Thyroid gland (tissue), 4 donors: ENCODE data around the gene PRR33. TPM values are rescaled to one million over a fixed set of nuclear protein-coding genes. Genes with fewer than 3 reads are reported as not detected.

Experiments
- DNase-seq, 2 donors: peaks; one replicate each; pipeline ENCODE4 v3.0.0-alpha.2; 2019
- H3K27ac ChIP-seq, 3 donors: fragments of 200-600 bp; sonication (generic); 1 replicate in 2 of 3; 2 replicates in 1 of 3; pipeline ENCODE4 v1.5.1; 2016 to 2019; ENCODE audit warnings: mild to moderate bottlenecking in 1 of 3, moderate library complexity in 1 of 3
- H3K27me3 ChIP-seq: fragments of 200-600 bp; sonication (generic); one replicate; pipeline ENCODE4 v1.5.1; 2019
- H3K36me3 ChIP-seq, 2 donors: fragments of 200-600 bp; sonication (generic); one replicate each; pipeline ENCODE4 v1.5.1; 2016 to 2019
- H3K4me1 ChIP-seq, 2 donors: fragments of 200-600 bp; sonication (generic); one replicate each; pipeline ENCODE4 v1.5.1; 2017 to 2019
- H3K4me3 ChIP-seq, 3 donors: fragments of 200-600 bp; sonication (generic); replicated peaks in 1 of 3; 1 replicate in 2 of 3; 2 replicates in 1 of 3; pipeline ENCODE4 v1.5.1; 2016; ENCODE audit warnings: mild to moderate bottlenecking in 1 of 3
- H3K9me3 ChIP-seq: fragments of 200-600 bp; sonication (generic); one replicate; pipeline ENCODE4 v1.5.1; 2017
- CTCF ChIP-seq, 6 experiments: fragments of 200-600 bp in 3 of 6; fragments of 450-650 bp in 3 of 6; sonication (generic) in 3 of 6; IDR thresholded peaks; one replicate each; pipeline ENCODE4 v1.5.1; 2016 to 2019; ENCODE audit warnings: antibody characterized with exemption in 6 of 6, mild to moderate bottlenecking in 2 of 6, inconsistent platforms in 1 of 6, moderate library complexity in 1 of 6
- POLR2A ChIP-seq, 2 donors: fragments of 450-650 bp; IDR thresholded peaks; one replicate each; pipeline ENCODE4 v1.6.1; 2017; ENCODE audit warnings: antibody characterized with exemption in 2 of 2, mild to moderate bottlenecking in 2 of 2, moderate library complexity in 1 of 2
- WGBS, 2 donors: methylation state at CpG; one replicate each; pipeline ENCODE4 v1.1.5; 2017; 5-methylcytosine and 5-hydroxymethylcytosine counted together
- intact Hi-C: fragments of 100-400 bp; cut with DNase I; formaldehyde crosslinking; loops from one replicate; pipeline ENCODE4 v1.15.1; 2023
- total RNA-seq, 4 donors: library from RNA; depleted of rRNA; stranded (reverse); fragments of >200 nt; gene quantifications; one replicate each; pipeline ENCODE4 v1.2.3, GENCODE V29; 2016

Gene PRR33
- total RNA-seq, 4 donors from 2014 or later = not detected

GRCh38 chr11:1883346-1884302 lies 8.1 kb downstream of the PRR33 start:
- no peaks in the 10 kb centered on the region for H3K27me3 ChIP-seq
- H3K27ac ChIP-seq = no peak overlapping the region
- peaks cover 5 to 22% of the 10 kb centered on the region in 2 donors for H3K4me1 ChIP-seq
- H3K9me3 ChIP-seq = no peaks in the 10 kb centered on the region
- no peak for TF ChIP-seq CTCF (IDR thresholded peaks at IDR 0.05)
- TF ChIP-seq POLR2A (IDR thresholded peaks at IDR 0.05) = no peak
- DNase-seq = no peak
- intact Hi-C loops = loop anchor here (5.0 kb wide), 1 partner anchor 269 kb away; no protein-coding TSS in a partner anchor
- 92 to 96% methylated on average over 11 to 12 of the region's 14 CpGs for WGBS, 2 donors
- no peak overlapping the region for H3K4me3 ChIP-seq
- no peaks in the 10 kb centered on the region for H3K36me3 ChIP-seq

GRCh38 chr11:1882265-1883238 lies 9.1 kb downstream of the PRR33 start:
- Histone ChIP-seq H3K27ac (peak overlapping the region in 2 of 3 donors; percentile 12 to 37), H3K4me1 (peaks cover 5 to 22% of the 10 kb centered on the region in 2 donors), H3K27me3 (no peaks in the 10 kb centered on the region), H3K36me3 (no peaks in the 10 kb centered on the region), H3K9me3 (no peaks in the 10 kb centered on the region), H3K4me3 (no peak overlapping the region)
- intact Hi-C loops = loop anchor here (5.0 kb wide), 1 partner anchor 270 kb away; no protein-coding TSS in a partner anchor
- WGBS, 2 donors = 25 to 31% methylated on average over 6 to 7 of the region's 23 CpGs
- TF ChIP-seq POLR2A (IDR thresholded peaks at IDR 0.05) = no peak
- peak; percentile 56 to 90 (median 64) for TF ChIP-seq CTCF (IDR thresholded peaks at IDR 0.05)
- DNase-seq = peak; percentile 63 to 65

GRCh38 chr11:1881442-1882264 lies 10.0 kb downstream of the PRR33 start:
- 54 to 88% methylated on average over 17 to 19 of the region's 43 CpGs for WGBS, 2 donors
- no peaks in the 10 kb centered on the region for H3K27me3 ChIP-seq
- H3K4me1 ChIP-seq = peaks cover 5 to 24% of the 10 kb centered on the region in 2 donors
- H3K27ac ChIP-seq = peak overlapping the region; percentile 12 to 70 (median 67)
- H3K36me3 ChIP-seq = no peaks in the 10 kb centered on the region
- no peak for DNase-seq
- H3K9me3 ChIP-seq = no peaks in the 10 kb centered on the region
- H3K4me3 ChIP-seq = no peak overlapping the region
- no peak for TF ChIP-seq POLR2A (IDR thresholded peaks at IDR 0.05)
- TF ChIP-seq CTCF (IDR thresholded peaks at IDR 0.05) = no peak
- intact Hi-C loops = loop anchor here (5.0 kb wide), 1 partner anchor 271 kb away; no protein-coding TSS in a partner anchor

GRCh38 chr11:1880746-1881441 lies 10.8 kb downstream of the PRR33 start:
- intact Hi-C loops = loop anchor here (5.0 kb wide), 1 partner anchor 271 kb away; no protein-coding TSS in a partner anchor
- no peaks in the 10 kb centered on the region for H3K36me3 ChIP-seq
- peak overlapping the region; percentile 67 to 70 (median 67) for H3K27ac ChIP-seq
- no peak for TF ChIP-seq CTCF (IDR thresholded peaks at IDR 0.05)
- TF ChIP-seq POLR2A (IDR thresholded peaks at IDR 0.05) = no peak
- no peaks in the 10 kb centered on the region for H3K27me3 ChIP-seq
- H3K9me3 ChIP-seq = no peaks in the 10 kb centered on the region
- peaks cover 5 to 29% of the 10 kb centered on the region in 2 donors for H3K4me1 ChIP-seq
- WGBS, 2 donors = 48 to 68% methylated on average over 4 of the region's 9 CpGs
- no peak overlapping the region for H3K4me3 ChIP-seq
- no peak for DNase-seq
